ENCODE results near the gene PCDHGA3.

Gene PCDHGA3

DNA sequence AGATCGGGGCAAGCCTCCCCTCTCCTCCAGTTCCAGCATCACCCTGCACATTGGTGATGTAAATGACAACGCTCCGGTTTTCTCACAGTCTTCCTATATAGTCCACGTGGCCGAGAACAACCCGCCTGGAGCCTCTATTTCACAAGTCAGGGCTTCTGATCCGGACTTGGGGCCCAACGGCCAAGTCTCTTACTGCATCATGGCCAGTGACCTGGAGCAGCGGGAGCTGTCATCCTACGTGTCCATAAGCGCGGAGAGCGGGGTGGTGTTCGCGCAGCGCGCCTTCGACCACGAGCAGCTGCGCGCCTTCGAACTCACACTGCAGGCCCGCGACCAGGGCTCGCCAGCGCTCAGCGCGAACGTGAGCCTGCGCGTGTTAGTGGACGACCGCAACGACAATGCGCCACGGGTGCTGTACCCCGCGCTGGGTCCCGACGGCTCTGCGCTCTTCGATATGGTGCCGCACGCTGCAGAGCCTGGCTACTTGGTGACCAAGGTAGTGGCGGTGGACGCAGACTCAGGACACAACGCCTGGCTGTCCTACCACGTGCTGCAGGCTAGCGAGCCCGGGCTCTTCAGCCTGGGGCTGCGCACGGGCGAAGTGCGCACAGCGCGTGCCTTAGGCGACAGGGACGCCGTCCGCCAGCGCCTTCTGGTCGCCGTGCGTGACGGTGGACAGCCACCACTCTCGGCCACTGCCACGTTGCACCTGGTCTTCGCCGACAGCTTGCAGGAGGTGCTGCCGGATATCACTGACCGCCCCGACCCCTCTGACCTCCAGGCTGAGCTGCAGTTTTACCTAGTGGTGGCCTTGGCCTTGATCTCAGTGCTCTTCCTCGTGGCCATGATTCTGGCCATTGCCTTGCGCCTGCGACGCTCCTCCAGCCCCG lies 45.8 kb downstream of the PCDHGA3 start:
- TF ChIP-seq, protein P1, sequence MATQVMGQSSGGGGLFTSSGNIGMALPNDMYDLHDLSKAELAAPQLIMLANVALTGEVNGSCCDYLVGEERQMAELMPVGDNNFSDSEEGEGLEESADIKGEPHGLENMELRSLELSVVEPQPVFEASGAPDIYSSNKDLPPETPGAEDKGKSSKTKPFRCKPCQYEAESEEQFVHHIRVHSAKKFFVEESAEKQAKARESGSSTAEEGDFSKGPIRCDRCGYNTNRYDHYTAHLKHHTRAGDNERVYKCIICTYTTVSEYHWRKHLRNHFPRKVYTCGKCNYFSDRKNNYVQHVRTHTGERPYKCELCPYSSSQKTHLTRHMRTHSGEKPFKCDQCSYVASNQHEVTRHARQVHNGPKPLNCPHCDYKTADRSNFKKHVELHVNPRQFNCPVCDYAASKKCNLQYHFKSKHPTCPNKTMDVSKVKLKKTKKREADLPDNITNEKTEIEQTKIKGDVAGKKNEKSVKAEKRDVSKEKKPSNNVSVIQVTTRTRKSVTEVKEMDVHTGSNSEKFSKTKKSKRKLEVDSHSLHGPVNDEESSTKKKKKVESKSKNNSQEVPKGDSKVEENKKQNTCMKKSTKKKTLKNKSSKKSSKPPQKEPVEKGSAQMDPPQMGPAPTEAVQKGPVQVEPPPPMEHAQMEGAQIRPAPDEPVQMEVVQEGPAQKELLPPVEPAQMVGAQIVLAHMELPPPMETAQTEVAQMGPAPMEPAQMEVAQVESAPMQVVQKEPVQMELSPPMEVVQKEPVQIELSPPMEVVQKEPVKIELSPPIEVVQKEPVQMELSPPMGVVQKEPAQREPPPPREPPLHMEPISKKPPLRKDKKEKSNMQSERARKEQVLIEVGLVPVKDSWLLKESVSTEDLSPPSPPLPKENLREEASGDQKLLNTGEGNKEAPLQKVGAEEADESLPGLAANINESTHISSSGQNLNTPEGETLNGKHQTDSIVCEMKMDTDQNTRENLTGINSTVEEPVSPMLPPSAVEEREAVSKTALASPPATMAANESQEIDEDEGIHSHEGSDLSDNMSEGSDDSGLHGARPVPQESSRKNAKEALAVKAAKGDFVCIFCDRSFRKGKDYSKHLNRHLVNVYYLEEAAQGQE (IDR thresholded peaks at IDR 0.05; ENCODE audit: insufficient read depth in 1 of 2, low read depth in 2 of 2, low read length in 2 of 2), result no peak
- TF ChIP-seq SIN3A (IDR thresholded peaks at IDR 0.05; ENCODE audit: borderline replicate concordance, insufficient read depth, low read length) (no peak), TAF1 (IDR thresholded peaks at IDR 0.05; ENCODE audit: borderline replicate concordance, insufficient read depth, low read length) (no peak), POLR2AphosphoS5 (IDR thresholded peaks at IDR 0.05; ENCODE audit: low read depth, low read length) (no peak), FOXP2 (optimal IDR thresholded peaks at IDR 0.05; ENCODE audit: borderline replicate concordance, extremely low read depth, extremely low read length, insufficient read depth) (no peak)

DNA sequence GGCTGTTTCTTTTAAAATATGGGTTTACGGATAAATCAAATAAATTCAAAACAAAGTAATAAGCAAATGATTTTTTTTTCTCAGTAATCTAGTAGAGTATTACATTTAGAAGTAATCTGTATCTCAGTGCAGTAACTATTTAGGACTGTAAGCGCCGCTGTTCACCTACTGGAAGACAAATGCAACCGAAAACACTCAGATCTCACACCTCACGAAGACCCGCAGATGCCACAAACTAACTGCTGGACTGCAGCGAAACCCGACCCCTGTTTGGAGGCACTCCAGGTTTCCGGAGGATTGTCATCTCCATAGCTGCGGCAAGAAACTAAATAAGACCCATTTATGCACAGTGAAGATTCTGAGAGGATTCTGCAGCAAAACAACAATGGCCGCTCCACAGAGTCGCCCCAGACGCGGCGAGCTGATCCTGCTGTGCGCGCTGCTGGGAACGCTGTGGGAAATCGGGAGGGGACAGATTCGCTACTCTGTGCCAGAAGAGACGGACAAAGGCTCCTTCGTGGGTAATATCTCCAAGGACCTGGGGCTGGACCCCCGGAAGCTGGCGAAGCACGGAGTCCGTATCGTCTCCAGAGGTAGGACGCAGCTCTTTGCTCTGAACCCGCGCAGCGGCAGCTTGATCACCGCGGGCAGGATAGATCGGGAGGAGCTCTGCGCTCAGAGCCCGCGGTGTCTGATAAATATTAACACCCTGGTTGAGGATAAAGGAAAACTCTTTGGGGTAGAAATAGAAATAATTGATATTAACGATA lies 49.0 kb downstream of the PCDHGA3 start, which contains the start of gene PCDHGA8:
Gene PCDHGA8 (plus strand): TSS at position 205 of the 770 bp plus-strand sequence. CDS start 181 bp downstream, at position 386.
- TF ChIP-seq, protein P1 (IDR thresholded peaks at IDR 0.05; ENCODE audit: insufficient read depth in 1 of 2, low read depth in 2 of 2, low read length in 2 of 2), result no peak
- TF ChIP-seq FOXP2 (optimal IDR thresholded peaks at IDR 0.05; ENCODE audit: borderline replicate concordance, extremely low read depth, extremely low read length, insufficient read depth) (no peak), SIN3A (IDR thresholded peaks at IDR 0.05; ENCODE audit: borderline replicate concordance, insufficient read depth, low read length) (no peak), POLR2AphosphoS5 (IDR thresholded peaks at IDR 0.05; ENCODE audit: low read depth, low read length) (no peak)

DNA sequence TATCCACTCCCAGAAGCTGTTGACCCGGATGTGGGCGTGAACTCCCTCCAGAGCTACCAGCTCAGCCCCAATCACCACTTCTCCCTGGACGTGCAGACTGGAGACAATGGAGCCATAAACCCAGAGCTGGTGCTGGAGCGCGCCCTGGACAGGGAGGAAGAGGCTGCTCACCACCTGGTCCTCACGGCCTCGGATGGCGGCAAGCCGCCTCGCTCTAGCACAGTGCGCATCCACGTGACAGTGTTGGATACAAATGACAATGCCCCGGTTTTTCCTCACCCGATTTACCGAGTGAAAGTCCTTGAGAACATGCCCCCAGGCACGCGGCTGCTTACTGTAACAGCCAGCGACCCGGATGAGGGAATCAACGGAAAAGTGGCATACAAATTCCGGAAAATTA lies 49.6 kb downstream of the PCDHGA3 start:
- TF ChIP-seq FOXP2 (optimal IDR thresholded peaks at IDR 0.05; ENCODE audit: borderline replicate concordance, extremely low read depth, extremely low read length, insufficient read depth), result no peak
- TF ChIP-seq, protein P1 (IDR thresholded peaks at IDR 0.05; ENCODE audit: insufficient read depth in 1 of 2, low read depth in 2 of 2, low read length in 2 of 2), result no peak
- TF ChIP-seq POLR2AphosphoS5 (IDR thresholded peaks at IDR 0.05; ENCODE audit: low read depth, low read length), result no peak
- TF ChIP-seq SIN3A (IDR thresholded peaks at IDR 0.05; ENCODE audit: borderline replicate concordance, insufficient read depth, low read length), result no peak
- no peak for TF ChIP-seq TAF1 (IDR thresholded peaks at IDR 0.05; ENCODE audit: borderline replicate concordance, insufficient read depth, low read length)
